K562 (cell line): ENCODE measurements around the gene LGR6. TPM values are rescaled to one million over a fixed set of nuclear protein-coding genes. Genes with fewer than 3 reads are reported as not detected.

ENCODE experiments used
- AFF1 ChIP-seq, 2 experiments: fragments of 450-650 bp; IDR thresholded peaks; 2 replicates each; pipeline ENCODE4 v1.6.1; 2018; ENCODE audit warnings: mild to moderate bottlenecking in 2 of 2, low read depth in 1 of 2; ENCODE audit not compliant: partially characterized antibody in 2 of 2
- ATF7 ChIP-seq: fragments of 450-650 bp; IDR thresholded peaks from 2 replicates; pipeline ENCODE4 v1.7.1; 2014; ENCODE audit warnings: mild to moderate bottlenecking, moderate library complexity
- BRD4 ChIP-seq: fragments of 200-600 bp; sonication (generic); IDR thresholded peaks from 2 replicates; pipeline ENCODE4 v1.6.1; 2017; ENCODE audit warnings: inconsistent platforms
- BRF2 ChIP-seq: IDR thresholded peaks from 3 replicates; pipeline ENCODE4 v1.6.1; 2011; ENCODE audit warnings: borderline replicate concordance, mild to moderate bottlenecking; ENCODE audit not compliant: insufficient read length, insufficient read depth
- CBFB ChIP-seq: sonication (generic); formaldehyde crosslinking; IDR thresholded peaks from 2 replicates; pipeline ENCODE4 v1.4.0; 2020; ENCODE audit warnings: mild to moderate bottlenecking, missing genetic modification reagents
- CTBP1 ChIP-seq: fragments of 450-650 bp; IDR thresholded peaks from 2 replicates; pipeline ENCODE4 v1.6.1; 2016; ENCODE audit warnings: borderline replicate concordance
- E2F8 ChIP-seq: fragments of 450-650 bp; IDR thresholded peaks from 2 replicates; pipeline ENCODE4 v1.7.1; 2018; ENCODE audit warnings: mild to moderate bottlenecking, low read depth; ENCODE audit not compliant: partially characterized antibody
- HDAC6 ChIP-seq: IDR thresholded peaks from 2 replicates; pipeline ENCODE4 v1.6.1; 2012; ENCODE audit warnings: low read depth, mild to moderate bottlenecking, control low read depth, inconsistent platforms, low read length, moderate library complexity
- HIVEP1 ChIP-seq: fragments of 250-450 bp; sonication (Bioruptor Pico); IDR thresholded peaks from 2 replicates; pipeline ENCODE4 v1.4.0; 2020; ENCODE audit warnings: mild to moderate bottlenecking
- MAFK ChIP-seq: IDR thresholded peaks from 2 replicates; pipeline ENCODE4 v1.6.1; 2011; ENCODE audit warnings: low read length, improper control_type of control experiment
- MYC ChIP-seq, 2 experiments: fragments of 250-450 bp in 1 of 2; sonication (Bioruptor Pico) in 1 of 2; IDR thresholded peaks; 2 replicates each; pipeline versions ENCODE4 v1.5.1 to v1.6.1; 2012 to 2021; ENCODE audit warnings: low read depth in 2 of 2, borderline replicate concordance in 1 of 2, improper control_type of control experiment in 1 of 2, low read length in 1 of 2, mild to moderate bottlenecking in 1 of 2, moderate library complexity in 1 of 2
- NCOA4 ChIP-seq: fragments of 450-650 bp; IDR thresholded peaks from 2 replicates; pipeline ENCODE4 v1.6.1; 2018; ENCODE audit warnings: mild to moderate bottlenecking; ENCODE audit not compliant: partially characterized antibody
- RAD21 ChIP-seq, 2 experiments: fragments of 250-450 bp in 1 of 2; fragments of 450-650 bp in 1 of 2; sonication (Bioruptor Pico) in 1 of 2; formaldehyde crosslinking in 1 of 2; IDR thresholded peaks in 1 of 2; conservative IDR thresholded peaks in 1 of 2; 2 replicates each; pipeline versions ENCODE4 v1.4.0 to v1.8.0; 2020 to 2022; ENCODE audit warnings: mild to moderate bottlenecking in 2 of 2, moderate library complexity in 1 of 2
- SMAD3 ChIP-seq: fragments of 450-650 bp; formaldehyde crosslinking; conservative IDR thresholded peaks from 2 replicates; pipeline ENCODE4 v1.4.0; 2020; ENCODE audit warnings: mild to moderate bottlenecking
- SRSF1 ChIP-seq: fragments of 200-400 bp; formaldehyde crosslinking; IDR thresholded peaks from 2 replicates; pipeline ENCODE4 v1.6.1; 2017; ENCODE audit warnings: mild to moderate bottlenecking, low read depth, low read length, moderate library complexity
- TARDBP ChIP-seq: fragments of 450-650 bp; IDR thresholded peaks from 2 replicates; pipeline ENCODE4 v1.6.1; 2016
- WHSC1 ChIP-seq: IDR thresholded peaks from one replicate; pipeline ENCODE4 v1.6.1; 2012; ENCODE audit warnings: low read length, control low read depth, inconsistent platforms
- ZFP1 ChIP-seq: fragments of 450-650 bp; formaldehyde crosslinking; IDR thresholded peaks from 2 replicates; pipeline ENCODE4 v1.4.0; 2020; ENCODE audit warnings: mild to moderate bottlenecking, mixed read lengths
- ZNF140 ChIP-seq: fragments of 250-450 bp; sonication (Bioruptor Pico); IDR thresholded peaks from 2 replicates; pipeline ENCODE4 v1.8.0; 2021; ENCODE audit warnings: moderate library complexity, mild to moderate bottlenecking, inconsistent platforms
- ZNF232 ChIP-seq: sonication (generic); formaldehyde crosslinking; IDR thresholded peaks from 2 replicates; pipeline ENCODE4 v1.8.0; 2022; ENCODE audit warnings: mild to moderate bottlenecking, missing genetic modification reagents
- polyA plus RNA-seq, 8 experiments: library from polyadenylated mRNA; depleted of rRNA in 4 of 8; stranded (reverse) in 5 of 8; unstranded in 3 of 8; fragments of >200 nt; fragmentation: Nextera tagmentation in 2 of 8; fragmentation: Illumina TruSeq in 1 of 8; extraction: Ambion mirVana in 2 of 8; extraction: Trizol in 1 of 8; gene quantifications; 2 replicates each; pipeline versions ENCODE4 v1.2.1 to v1.2.3, GENCODE V29; 2011 to 2014; ENCODE audit warnings: inconsistent platforms in 1 of 8, missing spikeins in 1 of 8
- total RNA-seq, 7 experiments: library from RNA; depleted of rRNA in 6 of 7; stranded (reverse); fragments of >200 nt in 6 of 7; fragmentation: Illumina TruSeq in 2 of 7; extraction: Trizol in 2 of 7; gene quantifications; 2 replicates each; pipeline versions ENCODE4 v1.2.1 to v1.2.3, GENCODE V29; 2011 to 2021; ENCODE audit warnings: low replicate concordance in 1 of 7

Gene LGR6
- total and polyA plus RNA-seq, 9 of the 15 experiments (the other 6 are each of a cell fraction or from before 2014, with no cell fraction given) = 0.01 to 0.54 (median 0.17) TPM; not detected in 1

- TF ChIP-seq MYC (IDR thresholded peaks at IDR 0.05; ENCODE audit: low read depth, low read length) = peak; percentile 82
- TF ChIP-seq MYC (CRISPR knock-in tag; IDR thresholded peaks at IDR 0.05; ENCODE audit: borderline replicate concordance, low read depth) = no peak; the same call in 1 of the 2 replicates
- TF ChIP-seq SRSF1 = no peak
- TF ChIP-seq AFF1 (IDR thresholded peaks at IDR 0.05; ENCODE audit: low read depth in 1 of 2, partially characterized antibody in 2 of 2) = no peak
- TF ChIP-seq ZNF232 (CRISPR knock-in tag) = no peak
- TF ChIP-seq NCOA4 = peak; percentile 83
- no peak for TF ChIP-seq HIVEP1 (CRISPR knock-in tag)
- no peak for TF ChIP-seq MAFK
- 0 out of 2 replicates have a peak, but pooled peaks have one; percentile 57 for TF ChIP-seq TARDBP
- TF ChIP-seq SMAD3 (CRISPR knock-in tag) = no peak; the same call in 1 of the 2 replicates
- no peak; a peak in 1 of 4 replicates for TF ChIP-seq RAD21 (CRISPR knock-in tag; conservative IDR thresholded peaks at IDR 0.05 in 1 of 2, IDR thresholded peaks at IDR 0.05 in 1 of 2)
- peak; percentile 44; the same call in 1 of the 2 replicates for TF ChIP-seq ZFP1 (CRISPR knock-in tag)
- no peak for TF ChIP-seq BRF2
- peak; percentile 83; the same call in 1 of the 2 replicates for TF ChIP-seq BRD4
- peak; percentile 53 for TF ChIP-seq E2F8
- TF ChIP-seq WHSC1 = no peak
- peak; percentile 14; the same call in 1 of the 2 replicates for TF ChIP-seq CBFB (CRISPR knock-in tag)
- TF ChIP-seq HDAC6 = no peak
- TF ChIP-seq ZNF140 = no peak
- TF ChIP-seq CTBP1 = no peak
- TF ChIP-seq ATF7 = 0 out of 2 replicates have a peak, but pooled peaks have one; percentile 4
Observed at GRCh38 chr1:202159534-202160371, 33.8 kb upstream of the LGR6 start (continued).
